Calu3 (cell line): ENCODE measurements around the gene CTPS2. TPM values are rescaled to one million over a fixed set of nuclear protein-coding genes. Genes with fewer than 3 reads are reported as not detected.
"Not testable (repeated sequence)": the region's sequence is repeated elsewhere in the genome, so short reads cannot be mapped to it uniquely, and the experiment has no call there.

ENCODE experiments used
- BruUV-seq: library from RNA; stranded (reverse); fragments of 400-500 nt; replicated peaks from 2 replicates; lab custom pipeline; 2021; lab: Mats Ljungman, UMichigan
- CTCF ChIA-PET: fragments of 300-600 bp; sonication (Branson Sonifier 250); formaldehyde crosslinking; loops from one replicate; lab custom pipeline; 2022; ENCODE audit warnings: antibody characterized with exemption; lab: Charles Lee
- DNase-seq: peaks from one replicate; pipeline ENCODE4 v3.0.0; 2022
- H3K27ac Mint-ChIP-seq: one replicate; pipeline ENCODE4 v1.8.0; 2022; ENCODE audit warnings: mixed read lengths; ENCODE audit not compliant: unreplicated experiment
- H3K27me3 Mint-ChIP-seq: one replicate; pipeline ENCODE4 v1.8.0; 2022; ENCODE audit warnings: mixed read lengths; ENCODE audit not compliant: unreplicated experiment
- H3K36me3 Mint-ChIP-seq: one replicate; pipeline ENCODE4 v1.8.0; 2022; ENCODE audit warnings: mild to moderate bottlenecking, moderate library complexity, mixed read lengths; ENCODE audit not compliant: insufficient read depth, unreplicated experiment
- H3K4me1 Mint-ChIP-seq: one replicate; pipeline ENCODE4 v1.8.0; 2022; ENCODE audit warnings: mild to moderate bottlenecking, low read depth, mixed read lengths; ENCODE audit not compliant: unreplicated experiment
- H3K4me3 Mint-ChIP-seq: one replicate; pipeline ENCODE4 v1.8.0; 2022; ENCODE audit warnings: mild to moderate bottlenecking, low read depth, moderate library complexity, mixed read lengths; ENCODE audit not compliant: unreplicated experiment
- H3K9me3 Mint-ChIP-seq: one replicate; pipeline ENCODE4 v1.8.0; 2022; ENCODE audit warnings: low read depth, mixed read lengths; ENCODE audit not compliant: unreplicated experiment
- intact Hi-C: fragments of 100-400 bp; cut with micrococcal nuclease; formaldehyde crosslinking; loops from one replicate; pipeline ENCODE4 v1.10.0; 2022; ENCODE audit not compliant: unreplicated experiment
- total RNA-seq: library from RNA; stranded (reverse); gene quantifications from 2 replicates; pipeline ENCODE4 v1.2.3, GENCODE V29; 2022
- TF ChIP-seq, protein P1 (sequence below): fragments of 200-600 bp; IDR thresholded peaks from one replicate; pipeline ENCODE4 v1.8.0; 2022; ENCODE audit warnings: antibody characterized with exemption; ENCODE audit not compliant: unreplicated experiment

CTPS2 gene
- total RNA-seq, 1 experiment from 2014 or later: 23.2 TPM

DNA sequence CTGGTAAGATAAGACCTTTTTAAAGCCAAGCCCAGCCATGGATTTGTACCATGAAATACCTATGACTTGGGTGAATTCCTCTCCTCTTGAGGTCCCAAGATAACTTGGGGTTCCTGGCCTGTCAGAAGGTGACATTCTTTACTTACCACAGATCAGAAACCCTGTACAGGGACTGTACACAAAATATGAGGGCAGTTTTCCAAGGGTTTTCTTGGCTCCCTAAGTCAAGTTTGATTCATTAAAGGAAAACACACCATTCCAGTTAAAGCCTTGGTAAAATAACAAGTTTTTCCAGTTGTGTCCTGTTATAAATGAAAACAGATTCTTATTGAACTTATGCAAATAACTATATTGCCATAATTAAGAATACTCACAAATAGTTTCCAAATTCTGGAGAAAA is 15.2 kb upstream of the CTPS2 start:
- H3K4me1 Mint-ChIP-seq: peaks cover 18% of the 10 kb centered on the region
- H3K27me3 Mint-ChIP-seq: no peaks in the 10 kb centered on the region
- BruUV-seq: no TSS peak
- CTCF ChIA-PET: interaction anchor here (0.7 kb wide), 1 partner anchor 15 kb away, joined by 3 read pairs; the partner anchor contains the start of gene CTPS2
- no peak for DNase-seq
- H3K36me3 Mint-ChIP-seq: peaks cover 6% of the 10 kb centered on the region
- intact Hi-C loops: loop anchor here (10.0 kb wide), 1 partner anchor 47 kb away; no protein-coding TSS in a partner anchor
- H3K27ac Mint-ChIP-seq: no peak overlapping the region
- H3K9me3 Mint-ChIP-seq: no peaks in the 10 kb centered on the region
- TF ChIP-seq, protein P1, sequence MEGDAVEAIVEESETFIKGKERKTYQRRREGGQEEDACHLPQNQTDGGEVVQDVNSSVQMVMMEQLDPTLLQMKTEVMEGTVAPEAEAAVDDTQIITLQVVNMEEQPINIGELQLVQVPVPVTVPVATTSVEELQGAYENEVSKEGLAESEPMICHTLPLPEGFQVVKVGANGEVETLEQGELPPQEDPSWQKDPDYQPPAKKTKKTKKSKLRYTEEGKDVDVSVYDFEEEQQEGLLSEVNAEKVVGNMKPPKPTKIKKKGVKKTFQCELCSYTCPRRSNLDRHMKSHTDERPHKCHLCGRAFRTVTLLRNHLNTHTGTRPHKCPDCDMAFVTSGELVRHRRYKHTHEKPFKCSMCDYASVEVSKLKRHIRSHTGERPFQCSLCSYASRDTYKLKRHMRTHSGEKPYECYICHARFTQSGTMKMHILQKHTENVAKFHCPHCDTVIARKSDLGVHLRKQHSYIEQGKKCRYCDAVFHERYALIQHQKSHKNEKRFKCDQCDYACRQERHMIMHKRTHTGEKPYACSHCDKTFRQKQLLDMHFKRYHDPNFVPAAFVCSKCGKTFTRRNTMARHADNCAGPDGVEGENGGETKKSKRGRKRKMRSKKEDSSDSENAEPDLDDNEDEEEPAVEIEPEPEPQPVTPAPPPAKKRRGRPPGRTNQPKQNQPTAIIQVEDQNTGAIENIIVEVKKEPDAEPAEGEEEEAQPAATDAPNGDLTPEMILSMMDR: no peak
- H3K4me3 Mint-ChIP-seq: no peak overlapping the region

DNA sequence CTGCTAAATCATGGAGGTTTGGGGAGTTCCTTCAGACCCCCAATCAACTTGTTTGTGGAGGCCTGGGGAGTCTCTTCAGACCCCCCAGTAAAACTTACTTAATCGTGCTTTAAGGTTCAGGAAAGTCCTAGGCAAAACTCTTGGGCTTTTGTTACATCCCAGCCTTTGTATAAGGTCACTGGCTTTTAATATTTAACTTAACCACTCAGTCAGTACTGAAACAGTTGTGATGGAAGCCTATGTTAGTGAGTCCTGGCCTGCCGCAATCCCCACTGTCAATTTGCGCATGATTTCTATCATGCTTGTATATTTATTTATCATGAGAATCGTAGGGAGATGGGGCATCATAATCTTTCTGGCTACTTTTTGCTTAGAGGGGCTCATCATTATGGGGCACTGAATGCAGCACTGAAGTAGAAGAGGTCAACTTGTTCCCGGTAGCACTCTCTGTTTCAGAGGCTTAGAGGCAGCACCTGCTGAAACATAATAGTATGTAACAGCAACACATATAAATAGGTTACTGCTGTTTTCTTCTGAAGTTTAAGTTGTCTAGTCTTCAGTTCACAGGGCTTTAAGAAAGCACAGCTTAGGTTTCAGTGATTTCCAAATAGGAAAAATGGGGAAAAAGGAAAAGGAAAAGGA is 14.0 kb upstream of the CTPS2 start:
- CTCF ChIA-PET, H3K27me3 Mint-ChIP-seq, DNase-seq, H3K9me3 Mint-ChIP-seq, BruUV-seq: not testable (repeated sequence)
- Mint-ChIP-seq H3K4me1 (peaks cover 18% of the 10 kb centered on the region), H3K36me3 (peaks cover 12% of the 10 kb centered on the region), H3K27ac (peak overlapping the region; percentile 54), H3K4me3 (peak overlapping the region; percentile 39)
- intact Hi-C loops: loop anchor here (10.0 kb wide), 1 partner anchor 48 kb away; no protein-coding TSS in a partner anchor

DNA sequence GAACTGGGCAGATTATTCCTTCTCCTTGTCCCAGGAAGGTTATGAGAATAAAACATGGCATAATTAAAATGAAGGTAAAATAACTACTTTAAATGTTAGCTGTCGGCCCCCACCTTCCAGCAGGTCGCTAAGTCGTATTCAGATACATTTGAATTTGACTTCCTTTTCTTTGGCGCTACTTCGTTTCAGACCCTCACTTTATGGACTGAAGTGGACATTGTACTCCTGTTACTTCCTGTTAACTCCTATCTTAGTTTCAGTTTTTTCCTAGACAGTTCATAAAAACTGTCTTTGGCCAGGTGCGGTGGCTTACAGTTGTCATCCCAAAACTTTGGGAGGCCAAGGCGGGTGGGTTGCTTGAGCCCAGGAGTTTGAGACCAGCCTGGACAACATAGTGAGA is 12.6 kb upstream of the CTPS2 start:
- Mint-ChIP-seq H3K36me3 (peaks cover 22% of the 10 kb centered on the region), H3K4me1 (peaks cover 18% of the 10 kb centered on the region), H3K27me3 (no peaks in the 10 kb centered on the region), H3K27ac (peak overlapping the region; percentile 43), H3K9me3 (no peaks in the 10 kb centered on the region), H3K4me3 (no peak overlapping the region)
- intact Hi-C loops: loop anchor here (10.0 kb wide), 1 partner anchor 50 kb away; no protein-coding TSS in a partner anchor
- CTCF ChIA-PET: no interaction called here
- no peak for DNase-seq
- BruUV-seq: no TSS peak
- TF ChIP-seq, protein P1: no peak

DNA sequence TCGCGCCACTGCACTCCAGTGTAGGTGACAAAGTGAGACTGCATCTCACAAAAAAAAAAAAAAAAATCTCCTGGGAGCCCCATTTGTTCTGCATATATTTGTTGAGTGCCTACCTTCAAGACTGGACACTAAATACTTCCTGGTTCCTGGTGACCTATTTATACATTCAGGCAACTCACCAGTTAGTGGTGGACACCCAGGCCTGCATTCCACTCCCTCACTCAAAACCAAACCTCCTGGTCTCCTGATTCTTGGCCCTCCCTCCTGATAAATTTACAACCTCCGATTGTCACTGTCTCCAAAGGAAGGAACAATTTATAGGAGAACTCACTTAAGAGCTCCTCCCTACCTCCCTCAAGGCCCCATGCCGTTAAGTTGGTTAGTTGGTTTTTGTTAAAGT is 10.0 kb upstream of the CTPS2 start:
- CTCF ChIA-PET: no interaction called here
- intact Hi-C loops: loop anchor here (10.0 kb wide), 1 partner anchor 52 kb away; no protein-coding TSS in a partner anchor
- H3K9me3 Mint-ChIP-seq: no peaks in the 10 kb centered on the region
- no peak overlapping the region for H3K27ac Mint-ChIP-seq
- H3K36me3 Mint-ChIP-seq: peaks cover 34% of the 10 kb centered on the region
- no peak for DNase-seq
- TF ChIP-seq, protein P1: no peak
- H3K4me1 Mint-ChIP-seq: peaks cover 18% of the 10 kb centered on the region
- H3K27me3 Mint-ChIP-seq: no peaks in the 10 kb centered on the region
- peak overlapping the region; percentile 49 for H3K4me3 Mint-ChIP-seq
- no TSS peak for BruUV-seq
